MV-4-11 (cell line): Measurements from ENCODE around the gene FAM184A.
"Not testable (repeated sequence)": the region's sequence is repeated elsewhere in the genome, so short reads cannot be mapped to it uniquely, and the experiment has no call there.

Experiments used
- DNase-seq: peaks from one replicate; lab custom pipeline; 2025; lab: John Stamatoyannopoulos, UW

FAM184A gene

DNA sequence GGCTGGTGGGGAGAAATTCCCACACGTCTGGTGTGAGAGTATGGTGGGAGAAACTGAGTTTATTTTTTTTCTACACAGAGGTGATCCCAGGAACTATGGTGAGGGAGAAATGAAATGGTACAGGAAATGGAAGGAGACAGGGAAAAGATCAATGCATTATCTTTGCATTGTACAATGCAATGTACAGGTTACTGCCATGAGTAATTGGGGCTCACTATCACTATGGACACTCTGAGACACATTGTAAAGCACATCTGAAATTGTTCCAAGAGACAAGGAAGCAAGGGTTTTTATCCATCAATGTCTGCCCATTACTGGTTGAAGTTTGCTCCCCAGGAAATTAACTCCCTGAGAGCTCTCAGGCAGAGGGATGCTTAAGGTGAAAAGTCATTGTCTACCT, 21.7 kb upstream of the FAM184A start:
- no peak for DNase-seq

DNA sequence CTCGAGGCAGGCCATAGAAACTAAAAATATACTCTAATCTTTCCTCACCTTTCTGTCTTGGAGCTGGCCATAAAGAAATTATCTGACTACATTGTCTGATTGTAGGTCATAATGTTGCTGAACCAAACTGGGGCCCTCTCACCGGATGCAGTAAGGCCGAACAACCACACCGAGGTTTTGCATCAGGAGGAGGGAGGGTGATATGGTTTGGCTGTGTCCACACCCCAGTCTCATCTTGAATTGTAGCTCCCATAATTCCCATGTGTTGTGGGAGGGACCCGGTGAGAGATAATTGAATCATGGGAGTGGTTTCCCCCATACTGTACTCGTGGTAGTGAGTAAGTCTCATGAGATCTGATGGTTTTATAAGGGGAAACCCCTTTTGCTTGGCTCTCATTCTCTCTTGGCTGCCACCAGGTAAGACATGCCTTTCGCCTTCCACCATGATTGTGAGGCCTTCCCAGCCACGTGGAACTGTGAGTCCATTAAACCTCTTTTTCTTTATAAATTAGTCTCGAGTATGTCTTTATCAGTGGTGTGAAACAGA, 19.4 kb upstream of the FAM184A start:
- DNase-seq = not testable (repeated sequence)

DNA sequence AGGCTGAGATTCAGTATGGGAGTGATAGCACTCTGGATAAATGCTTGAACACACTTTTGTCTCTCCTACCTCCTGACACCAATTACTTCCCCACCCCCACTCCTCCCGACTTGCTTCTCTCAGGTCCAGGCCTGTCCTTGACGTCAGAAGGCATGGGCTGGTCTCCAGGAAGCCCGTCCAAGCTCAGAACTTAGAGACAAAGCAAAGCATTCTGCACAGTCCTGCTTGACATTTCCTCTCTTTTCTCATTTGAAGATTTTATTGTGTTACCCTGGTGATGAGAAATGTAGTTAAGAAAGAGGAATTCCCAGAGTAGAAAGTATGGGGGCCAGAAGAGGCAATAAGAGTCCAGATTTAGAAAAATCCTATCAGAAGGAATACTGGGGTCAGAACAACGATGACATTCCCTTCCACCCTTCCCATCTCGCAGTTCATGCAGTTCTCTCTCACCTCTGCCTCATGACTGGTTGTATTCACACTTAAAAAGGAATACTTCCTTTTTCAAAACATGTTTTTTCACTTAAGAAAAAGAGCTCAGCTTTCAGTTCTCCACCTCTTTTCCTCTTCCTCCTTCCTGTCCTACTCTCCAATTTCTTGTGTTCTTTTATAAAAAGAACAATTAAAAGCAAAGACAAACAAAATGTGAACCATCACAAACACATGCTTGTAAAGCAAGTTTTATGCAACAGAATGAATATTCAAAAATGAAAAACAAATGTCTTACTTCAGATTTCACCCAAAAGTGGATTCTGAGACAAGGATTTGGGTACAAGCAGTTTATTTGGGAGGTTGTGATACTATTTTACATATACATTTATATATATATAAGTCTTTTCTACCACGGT, 18.5 kb upstream of the FAM184A start:
- peak; percentile 33 for DNase-seq

DNA sequence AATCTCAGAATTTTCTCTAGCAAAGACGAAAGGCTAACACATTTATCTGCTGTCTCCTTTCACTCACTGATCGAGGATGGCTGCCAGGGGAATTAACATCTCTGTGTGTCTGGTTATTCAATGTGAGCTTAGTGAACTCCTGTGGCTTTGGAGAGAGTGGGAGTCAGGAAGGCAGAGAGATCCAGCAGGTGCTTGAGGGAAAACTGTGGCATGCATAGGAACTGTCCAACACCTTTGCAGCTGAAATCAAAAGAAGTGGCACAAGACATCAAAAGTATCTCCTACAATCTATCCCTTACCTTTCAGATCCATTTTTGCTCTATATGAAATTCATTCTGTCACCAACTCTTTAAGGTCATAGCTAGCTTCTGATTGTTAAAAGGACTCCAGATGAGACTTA, 11.8 kb upstream of the FAM184A start:
- no peak for DNase-seq

DNA sequence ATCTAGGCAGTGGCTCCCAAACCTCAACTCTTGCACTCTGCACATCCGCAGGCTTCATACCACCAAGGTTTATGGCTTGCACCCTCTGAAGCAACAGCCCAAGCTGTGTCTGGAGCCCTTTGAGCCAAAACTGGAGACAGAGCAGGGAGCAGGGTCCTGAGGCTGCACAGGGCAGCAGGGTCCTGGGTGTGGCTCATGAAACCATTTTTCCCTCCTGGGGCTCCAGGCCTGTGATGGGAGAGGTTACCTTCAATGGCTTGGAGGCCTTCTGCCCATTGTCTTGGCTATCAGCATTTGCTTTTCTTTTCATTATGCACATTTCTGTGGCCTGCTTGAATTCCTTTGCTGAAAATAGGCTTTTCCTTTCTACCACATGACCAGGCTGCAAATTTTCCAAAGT, 6.3 kb upstream of the FAM184A start:
- no peak for DNase-seq

DNA sequence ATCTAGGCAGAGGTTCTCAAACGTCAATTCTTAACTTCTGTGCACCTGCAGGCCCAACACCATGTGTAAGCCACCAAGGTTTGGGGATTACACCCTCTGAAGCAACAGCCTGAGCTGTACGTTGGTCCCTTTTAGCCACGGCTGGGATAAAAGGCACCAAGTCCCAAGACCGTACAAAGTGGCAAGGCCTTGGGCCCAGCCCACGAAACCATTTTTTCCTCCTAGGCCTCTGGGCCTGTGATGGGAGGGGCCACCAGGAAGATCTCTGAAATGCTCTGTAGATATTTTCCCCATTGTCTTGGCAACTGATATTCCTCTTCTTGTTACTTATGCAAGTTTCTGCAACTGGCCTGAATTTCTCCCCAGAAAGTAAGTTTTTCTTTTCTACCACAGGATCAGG, 4.5 kb upstream of the FAM184A start:
- no peak for DNase-seq

DNA sequence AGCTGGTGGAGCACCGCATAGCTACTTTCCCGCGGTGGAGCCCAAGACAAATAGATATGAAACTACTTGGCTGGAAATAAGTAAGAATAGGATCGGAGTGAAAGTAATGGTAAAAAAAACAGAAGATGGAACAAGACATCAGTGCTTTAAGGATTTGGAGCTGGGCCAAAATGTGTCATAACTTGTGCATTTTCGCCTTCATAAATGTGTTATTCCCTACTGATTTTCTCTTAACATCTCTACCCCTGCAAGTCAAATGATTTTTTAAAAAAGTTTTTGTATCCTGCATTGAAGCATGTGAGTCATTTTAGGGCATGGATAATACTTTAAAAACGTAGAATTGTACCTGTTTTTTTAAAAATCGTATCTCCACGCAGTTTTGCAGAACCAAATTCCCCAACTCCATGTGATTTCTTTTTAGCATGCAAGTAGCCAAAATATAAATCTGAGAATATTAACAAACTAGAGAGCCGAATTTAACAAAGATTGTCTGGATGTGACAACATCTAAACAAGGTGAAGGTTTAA, 882 bp upstream of the FAM184A start:
- peak; percentile 31 for DNase-seq

DNA sequence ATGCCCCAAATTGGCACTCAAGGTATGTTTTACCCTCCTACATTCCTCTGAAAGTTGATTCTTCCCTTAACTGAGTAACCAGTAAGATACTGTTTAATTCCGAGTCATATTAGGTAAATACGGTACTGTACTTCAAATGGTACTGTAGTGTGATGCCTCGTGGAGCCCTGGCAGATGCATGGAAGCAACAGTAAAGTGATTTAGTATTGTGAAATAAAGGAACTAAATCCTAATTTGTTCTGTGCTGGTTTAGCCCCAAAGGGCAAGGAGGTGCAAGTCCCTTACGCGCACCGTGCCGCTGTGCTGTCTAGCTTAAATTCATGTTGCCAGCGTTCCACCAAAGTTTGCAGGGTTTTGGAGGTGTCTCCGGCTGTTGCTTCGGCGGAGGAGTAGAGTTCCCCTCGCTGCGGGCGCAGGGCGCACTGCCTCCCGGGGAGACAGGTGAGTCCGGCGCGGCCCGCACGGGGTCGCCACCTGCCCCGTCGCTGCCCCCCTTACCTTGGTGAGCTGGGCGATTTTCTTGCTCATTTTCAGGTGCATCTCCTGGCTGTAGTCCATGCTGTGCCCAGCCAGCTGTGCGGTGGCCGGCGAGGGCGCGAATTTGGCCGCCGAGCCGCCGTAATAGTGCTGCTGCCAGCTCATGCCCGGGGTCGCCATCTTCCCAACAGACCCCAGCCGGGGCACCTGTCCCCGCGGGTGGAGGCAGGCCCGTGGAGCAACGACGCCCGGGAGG, 655 bp downstream of the FAM184A start:
- DNase-seq = peak; percentile 15

DNA sequence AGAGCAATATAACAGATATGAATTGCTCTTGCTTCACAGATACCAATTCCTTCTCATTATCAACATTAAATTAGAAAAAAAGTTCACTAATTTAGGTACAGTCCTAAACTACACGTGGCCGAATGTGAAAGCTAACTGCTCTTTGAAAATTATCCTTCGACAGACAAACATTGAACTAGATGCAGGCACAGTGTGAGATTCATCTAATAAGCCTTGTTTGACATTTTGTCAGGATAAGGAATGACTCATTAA, 1.1 kb downstream of the FAM184A start:
- DNase-seq = no peak

DNA sequence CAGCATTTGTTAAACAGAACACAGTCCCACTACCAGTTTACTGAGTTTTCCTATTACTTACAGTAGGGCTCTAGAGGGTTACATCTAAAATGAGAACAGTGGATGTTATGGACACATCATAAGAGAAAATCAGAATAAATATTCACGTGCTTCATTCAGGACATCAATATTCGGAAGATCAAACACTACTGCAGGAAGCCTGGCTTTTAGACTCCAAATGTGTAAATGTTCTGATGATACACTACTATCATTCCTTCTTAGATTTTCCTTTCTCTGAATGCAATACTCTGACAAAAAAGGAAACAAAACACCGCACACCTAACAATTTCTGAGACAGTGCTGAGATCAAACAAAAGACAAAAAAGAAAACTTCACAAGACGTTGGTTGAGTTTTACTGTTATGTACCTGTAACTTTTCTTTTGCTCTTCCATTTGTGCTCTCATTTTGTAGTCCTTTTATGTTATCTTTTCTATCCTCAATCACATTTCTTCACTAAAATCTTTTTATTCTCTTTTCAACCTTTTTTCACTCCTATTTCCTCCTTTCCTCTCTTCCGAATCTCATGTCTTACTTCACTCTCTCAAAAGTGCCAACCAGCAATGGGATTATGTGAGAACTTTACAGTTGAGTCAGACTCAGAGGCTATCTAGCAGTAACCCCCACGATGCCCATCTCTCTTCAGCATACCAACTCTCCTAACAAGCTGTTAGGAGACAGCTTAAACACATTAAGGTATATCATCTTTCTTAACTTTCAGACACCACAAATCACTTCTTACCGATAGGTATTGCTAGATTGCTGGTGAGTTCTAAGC, 1.7 kb downstream of the FAM184A start:
- no peak for DNase-seq

DNA sequence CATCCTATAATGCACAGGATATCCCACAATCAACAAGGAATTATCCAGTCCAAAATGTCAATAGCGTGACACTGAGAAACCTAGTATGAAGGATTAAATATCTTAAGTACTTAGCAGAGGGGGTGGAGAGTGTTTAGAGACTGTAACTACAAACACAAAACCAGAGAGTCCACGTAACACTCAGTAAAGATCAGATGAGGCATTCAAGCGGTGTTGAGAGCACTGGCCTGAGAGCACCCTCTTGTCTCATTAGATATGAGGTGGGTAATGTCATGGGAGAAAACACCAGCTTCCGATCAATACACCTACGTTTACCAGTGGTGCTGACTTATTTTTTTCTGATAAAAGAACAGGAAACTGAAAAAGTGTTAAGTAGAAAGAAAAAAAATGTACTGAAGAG, 2.3 kb downstream of the FAM184A start:
- DNase-seq = no peak

DNA sequence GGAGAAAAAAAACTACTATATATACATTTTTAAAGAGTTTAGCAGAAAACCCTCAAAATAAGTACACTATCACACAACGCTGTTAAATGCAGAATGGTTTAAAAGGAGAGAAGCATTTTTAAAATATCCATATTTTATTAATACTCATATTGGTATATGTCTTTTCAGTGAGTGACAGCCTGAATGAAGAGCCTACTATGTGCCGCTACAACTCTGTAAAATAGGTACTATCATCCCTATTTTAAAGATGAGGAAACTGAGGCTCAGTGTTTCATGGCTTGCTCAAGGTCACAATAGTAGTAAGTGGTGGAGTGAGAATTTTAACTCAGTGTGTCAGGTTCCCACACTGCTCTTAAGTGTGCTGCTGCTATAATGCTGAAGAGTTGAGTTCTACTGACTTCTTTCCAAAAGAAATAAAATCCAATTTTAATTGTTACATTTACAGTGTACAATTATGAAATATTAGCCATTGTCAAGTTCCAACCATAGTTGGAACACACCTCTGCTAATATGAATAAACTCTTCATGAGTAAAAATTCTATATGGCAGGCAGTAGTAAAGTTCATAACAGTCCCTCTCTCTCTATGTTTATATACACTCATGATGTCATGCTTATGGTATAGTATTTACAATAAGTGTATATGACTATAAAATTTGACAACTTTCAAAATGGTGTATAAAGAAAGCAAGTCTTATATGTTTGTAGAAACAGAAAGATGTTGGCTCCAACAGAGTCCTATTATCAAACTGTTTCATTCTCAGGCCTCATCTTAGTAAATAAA, 3.1 kb downstream of the FAM184A start:
- DNase-seq = no peak

DNA sequence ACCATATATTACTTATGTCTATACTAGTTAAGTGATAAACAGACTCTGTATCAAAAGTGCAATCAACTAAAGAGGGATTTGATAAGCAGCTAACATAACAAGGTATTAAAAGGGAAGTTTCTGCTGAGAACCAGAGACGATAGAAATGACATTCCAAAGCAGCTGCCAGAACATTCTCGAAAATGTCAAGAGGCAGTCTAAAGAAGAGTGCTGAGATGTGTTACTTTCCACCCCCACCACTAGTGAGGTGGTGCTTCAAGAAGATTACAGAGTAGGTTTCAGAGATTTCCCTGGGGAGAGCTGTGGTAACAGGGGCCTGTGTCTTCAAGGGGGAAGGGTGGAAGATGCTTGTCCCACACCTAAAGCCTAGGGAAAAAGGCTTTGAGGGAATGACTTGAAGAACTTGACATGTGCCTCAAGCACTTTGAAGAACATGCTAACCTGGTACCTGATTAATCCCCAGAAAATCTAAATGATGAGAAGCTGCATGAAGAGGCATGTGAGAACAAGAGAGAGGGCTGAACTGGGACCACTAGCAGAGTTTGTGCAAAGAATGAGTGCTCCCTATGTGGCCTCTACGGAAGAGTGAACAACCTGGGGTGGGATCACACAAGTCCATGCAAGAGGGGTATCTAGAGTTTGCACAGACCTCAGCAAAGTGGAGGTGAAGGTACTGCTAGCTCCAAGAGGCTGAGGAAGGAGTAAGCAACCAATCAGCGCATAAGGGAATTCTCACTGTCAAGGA, 5.0 kb downstream of the FAM184A start:
- no peak for DNase-seq

DNA sequence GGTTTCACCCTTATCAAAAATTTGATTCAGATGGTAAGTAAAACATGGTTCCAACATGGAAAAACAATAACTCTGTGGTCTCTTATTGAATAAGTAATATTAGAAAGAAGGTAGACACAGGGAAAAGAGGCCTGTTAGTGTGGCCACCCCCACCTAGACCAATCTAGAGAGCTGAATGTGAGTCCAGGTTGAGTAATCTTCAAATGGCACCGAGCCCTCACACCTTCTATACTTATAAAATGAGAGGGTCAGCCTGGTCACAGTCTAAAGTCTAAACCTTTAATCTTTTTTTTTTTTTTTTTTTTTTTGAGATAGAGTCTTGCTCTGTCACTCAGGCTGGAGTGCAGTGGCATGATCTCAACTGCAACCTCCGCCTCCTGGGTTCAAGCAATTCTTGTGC, 6.9 kb downstream of the FAM184A start:
- DNase-seq = no peak

DNA sequence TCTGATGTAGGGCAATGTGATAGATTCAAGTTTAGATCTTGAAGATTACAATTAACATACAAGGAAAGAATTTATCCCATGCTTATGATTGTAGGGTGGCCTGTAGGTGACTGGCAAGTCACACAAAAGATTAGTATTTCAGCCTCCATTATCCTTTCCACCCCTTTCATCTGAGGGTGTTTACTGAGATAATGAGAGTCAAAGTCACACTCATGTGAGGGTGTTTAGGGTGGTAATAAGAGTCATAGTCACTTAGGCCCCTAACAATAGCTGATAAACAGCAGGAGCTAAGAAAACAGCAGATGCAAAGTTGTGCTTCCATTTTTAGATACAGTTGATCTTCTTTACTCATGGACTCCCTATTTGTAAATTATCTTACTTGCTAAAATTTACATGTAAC, 11.4 kb downstream of the FAM184A start:
- no peak for DNase-seq

DNA sequence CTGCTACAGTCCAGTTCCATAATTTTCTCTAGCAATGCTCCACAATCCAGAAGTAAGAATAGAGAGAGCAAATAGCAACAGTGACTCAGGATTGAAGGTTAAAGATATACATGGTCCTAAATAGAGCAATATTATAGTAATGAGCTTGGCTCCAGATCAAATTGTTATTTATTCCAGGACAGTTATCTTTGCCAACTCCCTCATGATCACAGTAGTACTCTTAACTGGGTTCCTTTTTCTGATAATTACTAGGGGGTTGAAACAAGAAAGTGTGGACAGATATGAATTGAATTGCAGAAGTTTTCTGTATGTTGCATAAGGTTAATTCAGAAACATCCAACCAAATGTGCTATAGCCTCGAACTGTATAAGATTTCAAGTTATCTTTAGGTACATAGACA, 11.9 kb downstream of the FAM184A start:
- DNase-seq = no peak

DNA sequence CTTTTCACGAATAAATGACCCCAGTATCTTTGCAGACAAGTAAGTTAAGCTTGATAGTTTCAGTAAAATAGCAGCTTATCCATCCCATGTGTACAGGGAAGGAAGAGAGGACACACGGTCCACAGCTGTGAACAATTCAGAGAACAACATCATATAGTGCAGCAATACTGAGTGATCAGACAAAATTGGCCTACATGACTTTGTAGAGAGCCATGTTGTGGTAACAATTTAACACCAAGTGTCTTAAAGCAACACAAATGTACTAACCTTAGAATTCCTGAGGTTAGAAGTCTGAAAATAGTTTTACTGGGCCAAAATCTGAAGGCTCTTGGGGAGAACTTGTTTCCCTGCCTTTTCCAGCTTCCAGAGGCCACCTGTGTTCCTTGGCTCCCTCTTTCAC, 12.5 kb downstream of the FAM184A start:
- no peak for DNase-seq

DNA sequence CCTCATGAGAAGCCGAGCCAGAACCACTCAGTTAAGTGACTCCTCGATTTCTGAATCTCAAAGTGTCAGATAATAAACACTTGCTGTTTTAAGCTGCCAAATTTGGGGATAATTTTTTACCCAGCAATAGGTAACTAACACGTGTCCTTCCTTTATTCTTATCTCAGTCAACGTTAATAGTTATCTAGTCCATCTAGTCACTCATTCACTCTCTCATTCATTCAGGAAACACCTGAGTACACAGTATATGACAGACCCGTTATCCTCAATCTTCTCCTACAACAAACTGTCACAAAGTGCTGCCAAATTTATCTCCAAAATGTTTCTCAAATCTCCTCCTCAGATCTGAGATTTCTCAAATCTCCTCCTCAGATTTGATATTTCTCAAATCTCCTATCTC, 13.1 kb downstream of the FAM184A start:
- no peak for DNase-seq

DNA sequence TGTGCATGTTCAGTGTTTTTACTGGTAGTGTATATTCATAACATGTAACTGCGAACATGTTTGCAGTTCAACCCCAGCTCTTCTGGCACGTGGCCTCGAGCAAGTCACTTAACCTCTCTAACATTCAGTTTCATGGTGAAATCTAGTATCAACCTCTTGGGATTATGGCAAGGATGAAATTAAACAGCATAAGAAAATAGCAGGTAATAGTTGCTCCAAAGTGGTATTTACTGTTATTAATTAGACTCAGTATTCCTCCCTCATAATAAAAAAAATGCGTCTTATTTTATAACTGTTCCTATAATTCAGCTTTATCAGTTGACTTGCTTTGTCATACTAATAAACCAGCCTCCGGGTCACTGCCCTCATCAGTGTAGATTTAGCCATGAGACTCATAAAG, 15.0 kb downstream of the FAM184A start:
- DNase-seq = no peak

DNA sequence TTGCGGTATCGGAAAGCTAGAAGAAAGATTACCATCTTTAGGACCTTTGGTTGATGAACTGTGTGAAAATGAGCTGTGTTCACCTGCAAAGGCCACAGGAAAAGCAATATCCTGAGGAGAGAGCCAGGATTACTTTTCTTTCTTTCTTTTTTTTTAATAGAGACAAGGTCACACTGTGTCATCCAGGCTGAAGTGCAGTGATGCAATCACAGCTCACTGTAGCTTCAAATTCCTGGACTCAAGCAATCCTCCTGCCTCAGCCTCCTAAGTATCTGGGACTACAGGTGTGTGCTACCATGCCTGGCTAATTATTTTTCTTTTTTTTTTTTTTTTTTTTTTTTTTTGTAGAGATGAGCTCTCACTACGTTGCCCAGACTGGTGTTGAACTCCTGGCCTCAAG, 17.2 kb downstream of the FAM184A start:
- no peak for DNase-seq
